SU-DHL-6 (cell line): ENCODE results near the gene PFN3.

Experiments used
- H2AFZ ChIP-seq: fragments of 200-600 bp; sonication (generic); 2 replicates; pipeline ENCODE4 v1.6.1; 2014; ENCODE audit warnings: low read depth, mild to moderate bottlenecking, moderate library complexity, mixed read lengths, antibody characterized with exemption, low read length; ENCODE audit not compliant: severe bottlenecking
- H3F3A ChIP-seq: fragments of 200-600 bp; shearing (Covaris generic); 2 replicates; pipeline ENCODE4 v1.6.0; 2016; ENCODE audit warnings: antibody characterized with exemption, mild to moderate bottlenecking; ENCODE audit not compliant: insufficient read depth
- H3K27ac ChIP-seq: fragments of 200-600 bp; sonication (generic); 2 replicates; pipeline ENCODE4 v1.5.1; 2016; ENCODE audit warnings: low read depth, mild to moderate bottlenecking, low read length, moderate library complexity, mixed read lengths
- H3K27me3 ChIP-seq: fragments of 200-600 bp; sonication (generic), shearing (Covaris generic); 2 replicates; pipeline ENCODE4 v1.6.0; 2014; ENCODE audit warnings: mild to moderate bottlenecking, low read length
- H3K36me3 ChIP-seq: fragments of 200-600 bp; sonication (generic); 2 replicates; pipeline ENCODE4 v1.6.1; 2014; ENCODE audit warnings: mild to moderate bottlenecking, low read length, mixed read lengths
- H3K4me2 ChIP-seq: fragments of 300-600, 200-600 bp; shearing (Covaris generic), sonication (generic); 2 replicates; pipeline ENCODE4 v1.6.0; 2014; ENCODE audit warnings: low read length, low read depth, mild to moderate bottlenecking; ENCODE audit not compliant: poor library complexity, severe bottlenecking
- H3K4me3 ChIP-seq: fragments of 200-600 bp; sonication (generic); 2 replicates; pipeline ENCODE4 v1.5.1; 2014; ENCODE audit warnings: antibody characterized with exemption, low read length, mild to moderate bottlenecking, mixed read lengths; ENCODE audit not compliant: insufficient read depth, poor library complexity, severe bottlenecking
- H3K79me2 ChIP-seq: fragments of 200-600 bp; sonication (generic); 2 replicates; pipeline ENCODE4 v1.6.1; 2014; ENCODE audit warnings: mild to moderate bottlenecking, low read length, moderate library complexity; ENCODE audit not compliant: insufficient read depth
- H3K9ac ChIP-seq: fragments of 200-600 bp; sonication (generic); 2 replicates; pipeline ENCODE4 v1.7.0; 2014; ENCODE audit warnings: mild to moderate bottlenecking, low read length
- H3K9me2 ChIP-seq: fragments of 200-600 bp; sonication (generic); replicated peaks from 2 replicates; pipeline ENCODE4 v1.6.1; 2014; ENCODE audit warnings: low read length; ENCODE audit not compliant: insufficient read depth
- H3K9me3 ChIP-seq: fragments of 200-600 bp; sonication (generic); 2 replicates; pipeline ENCODE4 v1.6.1; 2014; ENCODE audit warnings: low read length, mixed read lengths; ENCODE audit not compliant: insufficient read depth
- H4K20me1 ChIP-seq: fragments of 200-600 bp; sonication (generic); 2 replicates; pipeline ENCODE4 v1.6.1; 2014; ENCODE audit warnings: low read depth, mild to moderate bottlenecking, antibody characterized with exemption, low read length, moderate library complexity, mixed read lengths
- CTCF ChIP-seq: fragments of 200-600 bp; sonication (generic); IDR thresholded peaks from one replicate; pipeline ENCODE4 v1.5.1; 2017; ENCODE audit warnings: antibody characterized with exemption, mild to moderate bottlenecking, low read length, moderate library complexity; ENCODE audit not compliant: insufficient read depth, poor library complexity, severe bottlenecking
- EZH2phosphoT487 ChIP-seq: fragments of 200-600 bp; sonication (generic), shearing (Covaris generic); conservative IDR thresholded peaks from 2 replicates; pipeline ENCODE4 v1.6.1; 2018; ENCODE audit warnings: mild to moderate bottlenecking, antibody characterized with exemption, low read length, moderate library complexity, mixed read lengths

PFN3 gene

GRCh38 chr5:177409043-177409801 is 8.8 kb upstream of the PFN3 start, which contains the start of gene F12:
Gene F12, minus strand, starts transcription at chr5:177409564. Its CDS starts 37 bp downstream, at chr5:177409527.
- Histone ChIP-seq H3K4me2 (no peak within 1 kb of the TSS), H3K9ac (no peak within 1 kb of the TSS)

GRCh38 chr5:177405805-177406204 is 5.3 kb upstream of the PFN3 start:
- no peaks in the 10 kb centered on the region for H3K79me2 ChIP-seq
- H3K27ac ChIP-seq, result no peak overlapping the region
- H3K9me2 ChIP-seq, result no peaks in the 10 kb centered on the region
- H2AFZ ChIP-seq, result no peak overlapping the region
- H3K4me3 ChIP-seq, result no peak overlapping the region
- no peaks in the 10 kb centered on the region for H3K36me3 ChIP-seq
- H3K9me3 ChIP-seq, result no peaks in the 10 kb centered on the region
- no peak for TF ChIP-seq CTCF
- no peak for TF ChIP-seq EZH2phosphoT487
- H3K4me2 ChIP-seq, result no peak overlapping the region
- no peaks in the 10 kb centered on the region for H4K20me1 ChIP-seq
- no peaks in the 10 kb centered on the region for H3K27me3 ChIP-seq
- no peaks in the 10 kb centered on the region; the same call in 1 of the 2 replicates for H3F3A ChIP-seq
- H3K9ac ChIP-seq, result no peak overlapping the region

More at GRCh38 chr5:177409043-177409801, 8.8 kb upstream of the PFN3 start, which contains the start of gene F12:
- Histone ChIP-seq H3K27ac (no peak within 1 kb of the TSS), H3K9me3 (no peaks in the 10 kb centered on the region), H3K36me3 (no peaks in the 10 kb centered on the region), H3K27me3 (no peaks in the 10 kb centered on the region), H2AFZ (no peak within 1 kb of the TSS), H4K20me1 (no peaks in the 10 kb centered on the region), H3K79me2 (no peaks in the 10 kb centered on the region), H3K9me2 (no peaks in the 10 kb centered on the region), H3K4me3 (no peak within 1 kb of the TSS), H3F3A (no peaks in the 10 kb centered on the region; the same call in 1 of the 2 replicates)
- TF ChIP-seq CTCF, result no peak
- TF ChIP-seq EZH2phosphoT487, result no peak

GRCh38 chr5:177405312-177405711 is 4.9 kb upstream of the PFN3 start:
- H3K27me3 ChIP-seq, result no peaks in the 10 kb centered on the region
- H3K79me2 ChIP-seq, result no peaks in the 10 kb centered on the region
- H4K20me1 ChIP-seq, result no peaks in the 10 kb centered on the region
- no peak overlapping the region for H3K27ac ChIP-seq
- no peak overlapping the region for H3K4me3 ChIP-seq
- H3K9me3 ChIP-seq, result no peaks in the 10 kb centered on the region
- no peak overlapping the region for H3K4me2 ChIP-seq
- H3F3A ChIP-seq, result no peaks in the 10 kb centered on the region; the same call in 1 of the 2 replicates
- H3K9ac ChIP-seq, result no peak overlapping the region
- no peaks in the 10 kb centered on the region for H3K9me2 ChIP-seq
- no peaks in the 10 kb centered on the region for H3K36me3 ChIP-seq
- TF ChIP-seq EZH2phosphoT487 (no peak), CTCF (no peak)
- no peak overlapping the region for H2AFZ ChIP-seq
